ENCODE results near the gene IGFBP5.

IGFBP5 gene

GRCh38 chr2:216665242-216665641 is 30.1 kb downstream of the IGFBP5 start:
- no peaks in the 10 kb centered on the region for H3K36me3 ChIP-seq (ENCODE audit: control insufficient read depth, insufficient read depth, low read length)
- H2AFZ ChIP-seq, result no peak overlapping the region
- TF ChIP-seq, protein P1, sequence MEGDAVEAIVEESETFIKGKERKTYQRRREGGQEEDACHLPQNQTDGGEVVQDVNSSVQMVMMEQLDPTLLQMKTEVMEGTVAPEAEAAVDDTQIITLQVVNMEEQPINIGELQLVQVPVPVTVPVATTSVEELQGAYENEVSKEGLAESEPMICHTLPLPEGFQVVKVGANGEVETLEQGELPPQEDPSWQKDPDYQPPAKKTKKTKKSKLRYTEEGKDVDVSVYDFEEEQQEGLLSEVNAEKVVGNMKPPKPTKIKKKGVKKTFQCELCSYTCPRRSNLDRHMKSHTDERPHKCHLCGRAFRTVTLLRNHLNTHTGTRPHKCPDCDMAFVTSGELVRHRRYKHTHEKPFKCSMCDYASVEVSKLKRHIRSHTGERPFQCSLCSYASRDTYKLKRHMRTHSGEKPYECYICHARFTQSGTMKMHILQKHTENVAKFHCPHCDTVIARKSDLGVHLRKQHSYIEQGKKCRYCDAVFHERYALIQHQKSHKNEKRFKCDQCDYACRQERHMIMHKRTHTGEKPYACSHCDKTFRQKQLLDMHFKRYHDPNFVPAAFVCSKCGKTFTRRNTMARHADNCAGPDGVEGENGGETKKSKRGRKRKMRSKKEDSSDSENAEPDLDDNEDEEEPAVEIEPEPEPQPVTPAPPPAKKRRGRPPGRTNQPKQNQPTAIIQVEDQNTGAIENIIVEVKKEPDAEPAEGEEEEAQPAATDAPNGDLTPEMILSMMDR (IDR thresholded peaks at IDR 0.05), result no peak
- H3K79me2 ChIP-seq, result no peaks in the 10 kb centered on the region
- H3K4me3 ChIP-seq (ENCODE audit: low read depth, low read length), result no peak overlapping the region
- no peak overlapping the region for H3K9ac ChIP-seq
- no peak overlapping the region for H3K27ac ChIP-seq
- H3K27me3 ChIP-seq (ENCODE audit: control insufficient read depth, insufficient read depth, low read length), result no peaks in the 10 kb centered on the region
- no peaks in the 10 kb centered on the region for H3K9me3 ChIP-seq (ENCODE audit: control insufficient read depth, low read length)
- H3K4me2 ChIP-seq (ENCODE audit: low read length), result no peak overlapping the region
- no peaks in the 10 kb centered on the region for H3K4me1 ChIP-seq

DNA sequence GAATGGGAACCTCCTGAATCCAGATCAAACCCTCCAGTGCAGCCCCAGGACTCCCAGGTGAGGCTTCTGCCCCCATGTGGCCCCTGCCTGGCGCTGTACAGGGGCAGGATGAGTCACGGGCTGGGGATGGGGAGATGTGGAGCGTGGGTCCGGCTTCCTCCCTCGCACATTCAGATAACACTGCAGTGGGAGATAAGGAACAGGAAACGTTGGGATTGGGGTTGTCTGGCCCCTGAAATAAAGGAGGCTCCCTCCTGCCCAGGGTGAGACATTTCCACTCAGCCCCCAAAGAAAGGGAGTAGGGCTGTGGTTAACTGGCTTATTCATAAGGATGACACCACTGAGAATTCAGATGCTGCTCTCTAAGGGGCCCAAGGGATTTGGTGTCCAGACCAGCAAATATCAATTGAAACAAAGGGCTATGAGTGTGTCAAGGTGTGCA is 30.7 kb downstream of the IGFBP5 start:
- H3K4me2 ChIP-seq (ENCODE audit: low read length), result no peak overlapping the region
- no peaks in the 10 kb centered on the region for H3K27me3 ChIP-seq (ENCODE audit: control insufficient read depth, insufficient read depth, low read length)
- no peak overlapping the region for H3K4me3 ChIP-seq (ENCODE audit: low read depth, low read length)
- H2AFZ ChIP-seq, result no peak overlapping the region
- H3K9ac ChIP-seq, result no peak overlapping the region
- H3K36me3 ChIP-seq (ENCODE audit: control insufficient read depth, insufficient read depth, low read length), result no peaks in the 10 kb centered on the region
- H3K27ac ChIP-seq, result no peak overlapping the region
- H3K9me3 ChIP-seq (ENCODE audit: control insufficient read depth, low read length), result no peaks in the 10 kb centered on the region
- TF ChIP-seq, protein P1 (IDR thresholded peaks at IDR 0.05), result no peak
- H3K79me2 ChIP-seq, result no peaks in the 10 kb centered on the region
- H3K4me1 ChIP-seq, result no peaks in the 10 kb centered on the region

DNA sequence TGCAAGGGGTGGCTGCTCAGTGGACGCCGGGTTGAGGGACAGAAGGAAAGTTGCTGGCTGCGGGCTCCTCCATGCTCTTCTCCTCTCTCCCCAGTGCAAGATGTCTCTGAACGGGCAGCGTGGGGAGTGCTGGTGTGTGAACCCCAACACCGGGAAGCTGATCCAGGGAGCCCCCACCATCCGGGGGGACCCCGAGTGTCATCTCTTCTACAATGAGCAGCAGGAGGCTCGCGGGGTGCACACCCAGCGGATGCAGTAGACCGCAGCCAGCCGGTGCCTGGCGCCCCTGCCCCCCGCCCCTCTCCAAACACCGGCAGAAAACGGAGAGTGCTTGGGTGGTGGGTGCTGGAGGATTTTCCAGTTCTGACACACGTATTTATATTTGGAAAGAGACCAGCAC is 31.5 kb downstream of the IGFBP5 start:
- Histone ChIP-seq H3K9ac (no peak overlapping the region), H3K4me3 (ENCODE audit: low read depth, low read length) (no peak overlapping the region), H3K4me2 (ENCODE audit: low read length) (no peak overlapping the region), H3K9me3 (ENCODE audit: control insufficient read depth, low read length) (no peaks in the 10 kb centered on the region), H3K27ac (no peak overlapping the region), H2AFZ (no peak overlapping the region), H3K36me3 (ENCODE audit: control insufficient read depth, insufficient read depth, low read length) (no peaks in the 10 kb centered on the region), H3K79me2 (no peaks in the 10 kb centered on the region), H3K27me3 (ENCODE audit: control insufficient read depth, insufficient read depth, low read length) (no peaks in the 10 kb centered on the region), H3K4me1 (no peaks in the 10 kb centered on the region)
- TF ChIP-seq, protein P1 (IDR thresholded peaks at IDR 0.05), result no peak

DNA sequence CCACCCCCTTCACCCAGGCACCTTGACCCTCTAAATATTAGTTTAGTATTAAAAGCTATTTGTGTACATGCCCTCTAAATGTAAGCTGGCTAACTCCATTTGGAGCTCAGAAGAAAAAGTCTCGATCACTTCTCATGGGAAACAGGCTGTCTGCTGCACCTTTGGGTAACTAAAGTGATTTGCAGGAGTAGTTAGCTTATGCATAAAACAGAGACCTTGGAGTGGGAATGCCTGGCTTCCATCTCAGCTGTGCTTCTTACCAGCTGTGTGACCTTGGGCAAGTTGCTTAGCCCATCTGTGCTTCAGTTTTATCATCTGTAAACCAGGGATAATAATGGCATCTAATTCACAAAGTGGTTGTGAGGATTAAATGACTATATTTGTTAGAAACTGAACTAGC is 32.2 kb downstream of the IGFBP5 start:
- Histone ChIP-seq H3K4me3 (ENCODE audit: low read depth, low read length) (no peak overlapping the region), H3K79me2 (no peaks in the 10 kb centered on the region), H3K4me2 (ENCODE audit: low read length) (no peak overlapping the region), H3K4me1 (no peaks in the 10 kb centered on the region), H3K36me3 (ENCODE audit: control insufficient read depth, insufficient read depth, low read length) (no peaks in the 10 kb centered on the region), H3K9me3 (ENCODE audit: control insufficient read depth, low read length) (no peaks in the 10 kb centered on the region), H2AFZ (no peak overlapping the region), H3K27me3 (ENCODE audit: control insufficient read depth, insufficient read depth, low read length) (no peaks in the 10 kb centered on the region), H3K27ac (no peak overlapping the region), H3K9ac (no peak overlapping the region)
- TF ChIP-seq, protein P1 (IDR thresholded peaks at IDR 0.05), result no peak

- H3K9me3 ChIP-seq (ENCODE audit: control insufficient read depth, low read length), result no peaks in the 10 kb centered on the region
- H3K27me3 ChIP-seq (ENCODE audit: control insufficient read depth, insufficient read depth, low read length), result no peaks in the 10 kb centered on the region
- H3K4me1 ChIP-seq, result no peaks in the 10 kb centered on the region
- no peaks in the 10 kb centered on the region for H3K79me2 ChIP-seq
- H3K4me3 ChIP-seq (ENCODE audit: low read depth, low read length), result no peak overlapping the region
- TF ChIP-seq, protein P1 (IDR thresholded peaks at IDR 0.05), result no peak
- H3K36me3 ChIP-seq (ENCODE audit: control insufficient read depth, insufficient read depth, low read length), result no peaks in the 10 kb centered on the region
- no peak overlapping the region for H3K4me2 ChIP-seq (ENCODE audit: low read length)
- no peak overlapping the region for H2AFZ ChIP-seq
- H3K9ac ChIP-seq, result no peak overlapping the region
- H3K27ac ChIP-seq, result no peak overlapping the region
Observed at GRCh38 chr2:216661639-216662375, 33.5 kb downstream of the IGFBP5 start.

Data from parathyroid adenoma (tissue), 2 donors.